Activated CD8-positive, alpha-beta memory T cell treated with anti-CD3 and anti-CD28 coated beads, Interleukin-2, amount 50 U/mL, for 48 hours (primary cell): ENCODE data around the gene GALNT18.

Source experiments
- DNase-seq: peaks from one replicate; pipeline ENCODE4 v3.0.0-alpha.2; 2020

The GALNT18 gene

GRCh38 chr11:11292839-11293238 is 329.0 kb downstream of the GALNT18 start:
- no peak for DNase-seq

- no peak for DNase-seq
Measured at GRCh38 chr11:11291041-11292015, 330.5 kb downstream of the GALNT18 start.

- no peak for DNase-seq
Measured at GRCh38 chr11:11290354-11290753, 331.5 kb downstream of the GALNT18 start.

- no peak for DNase-seq
Measured at GRCh38 chr11:11289669-11290068, 332.1 kb downstream of the GALNT18 start.

GRCh38 chr11:11288972-11289616 is 332.7 kb downstream of the GALNT18 start:
- DNase-seq, result no peak

- DNase-seq, result no peak
Measured at GRCh38 chr11:11284481-11284880, 337.3 kb downstream of the GALNT18 start.

GRCh38 chr11:11281626-11282025 is 340.2 kb downstream of the GALNT18 start:
- DNase-seq, result no peak

- no peak for DNase-seq
Measured at GRCh38 chr11:11280826-11281225, 341.0 kb downstream of the GALNT18 start.

- DNase-seq, result no peak
Measured at GRCh38 chr11:11279956-11280689, 341.7 kb downstream of the GALNT18 start.

- DNase-seq, result no peak
Measured at GRCh38 chr11:11272254-11272653, 349.6 kb downstream of the GALNT18 start.

- no peak for DNase-seq
Measured at GRCh38 chr11:11270236-11270775, 351.5 kb downstream of the GALNT18 start.

GRCh38 chr11:11268706-11269105 is 353.1 kb downstream of the GALNT18 start:
- no peak for DNase-seq

- DNase-seq, result no peak
Measured at GRCh38 chr11:11268119-11268518, 353.7 kb downstream of the GALNT18 start.

GRCh38 chr11:11267312-11267711 is 354.5 kb downstream of the GALNT18 start:
- DNase-seq, result no peak

- DNase-seq, result peak; percentile 88
Measured at GRCh38 chr11:11265994-11266606, 355.7 kb downstream of the GALNT18 start.

GRCh38 chr11:11265320-11265719 is 356.5 kb downstream of the GALNT18 start:
- DNase-seq, result no peak

GRCh38 chr11:11263238-11264005 is 358.4 kb downstream of the GALNT18 start:
- no peak for DNase-seq

- no peak for DNase-seq
Measured at GRCh38 chr11:11262171-11262920, 359.5 kb downstream of the GALNT18 start.

GRCh38 chr11:11261629-11262028 is 360.2 kb downstream of the GALNT18 start:
- no peak for DNase-seq

- no peak for DNase-seq
Measured at GRCh38 chr11:11260903-11261302, 360.9 kb downstream of the GALNT18 start.

GRCh38 chr11:11253995-11254394 is 367.8 kb downstream of the GALNT18 start:
- DNase-seq, result no peak
